GM12878 (cell line): ENCODE measurements around the gene MAPK1IP1L. TPM values are rescaled to one million over a fixed set of nuclear protein-coding genes. Genes with fewer than 3 reads are reported as not detected.

ENCODE experiments used
- ATAC-seq: fragments of 200-7000 bp; cut with Tn5 transposase; 3 replicates; pipeline ENCODE4 v1.9.1; 2020; ENCODE audit warnings: mild to moderate bottlenecking, moderate library complexity
- BruUV-seq: library from RNA; stranded (reverse); fragments of 400-500 nt; replicated peaks from 2 replicates; lab custom pipeline; 2021; lab: Mats Ljungman, UMichigan
- CTCF ChIA-PET: fragments of 300-600 bp; sonication (Branson Sonifier 250); formaldehyde crosslinking; extraction: SDS; loops from one replicate; lab custom pipeline; 2021; ENCODE audit warnings: inconsistent platforms; lab: Yijun Ruan, JAX
- POLR2A ChIA-PET: fragments of 350-600 bp; formaldehyde crosslinking; extraction: SDS; loops from one replicate; lab custom pipeline; 2021; ENCODE audit warnings: inconsistent platforms; lab: Charles Lee
- RAD21 ChIA-PET: fragments of 300-600 bp; sonication (Branson Sonifier 250); formaldehyde crosslinking; loops from one replicate; lab custom pipeline; 2023; ENCODE audit warnings: antibody characterized with exemption; ENCODE audit not compliant: unreplicated experiment; lab: Charles Lee
- SMC1A ChIA-PET: fragments of 300-600 bp; sonication (Branson Sonifier 250); formaldehyde crosslinking; loops from one replicate; lab custom pipeline; 2023; ENCODE audit not compliant: unreplicated experiment, uncharacterized antibody; lab: Charles Lee
- DNase-seq: peaks from one replicate; pipeline ENCODE4 v3.0.0-alpha.2; 2011; ENCODE audit warnings: low read depth, low spot score
- FAIRE-seq: peaks from 3 replicates; lab custom pipeline; 2011; peaks lifted over from hg19 to GRCh38; lab: Jason Lieb, UNC
- H2AFZ ChIP-seq: 2 replicates; pipeline ENCODE4 v1.6.0; 2011; ENCODE audit warnings: low read depth, low read length, control low read depth; ENCODE audit not compliant: control insufficient read depth
- H3K27ac ChIP-seq: 2 replicates; pipeline ENCODE4 v1.5.1; 2011; ENCODE audit warnings: control low read depth; ENCODE audit not compliant: control insufficient read depth, insufficient read depth
- H3K27me3 ChIP-seq, 2 experiments: replicated peaks in 1 of 2; 2 replicates each; pipeline versions ENCODE4 v1.6.0 to v1.6.1; 2011; ENCODE audit warnings: low read length in 1 of 2; ENCODE audit not compliant: control insufficient read depth in 2 of 2, insufficient read depth in 2 of 2
- H3K36me3 ChIP-seq, 2 experiments: 2 replicates each; pipeline ENCODE4 v1.5.1; 2011; ENCODE audit warnings: low read length in 1 of 2; ENCODE audit not compliant: control insufficient read depth in 2 of 2, insufficient read depth in 2 of 2
- H3K4me1 ChIP-seq: 2 replicates; pipeline ENCODE4 v1.6.1; 2011; ENCODE audit warnings: mild to moderate bottlenecking, low read length, moderate library complexity, mixed read lengths; ENCODE audit not compliant: control insufficient read depth, insufficient read depth
- H3K4me2 ChIP-seq: 2 replicates; pipeline ENCODE4 v1.6.0; 2011; ENCODE audit warnings: control low read depth; ENCODE audit not compliant: control insufficient read depth, insufficient read depth
- H3K4me3 ChIP-seq: fragments of 200-600 bp; sonication (generic); 2 replicates; pipeline ENCODE4 v1.5.1; 2016
- H3K79me2 ChIP-seq: 2 replicates; pipeline ENCODE4 v1.6.0; 2011; ENCODE audit warnings: low read length; ENCODE audit not compliant: control insufficient read depth, insufficient read depth
- H3K9ac ChIP-seq: 2 replicates; pipeline ENCODE4 v1.8.0; 2011; ENCODE audit warnings: low read length, control low read depth, mixed read lengths; ENCODE audit not compliant: control insufficient read depth, insufficient read depth
- H3K9me3 ChIP-seq: replicated peaks from 3 replicates; pipeline ENCODE4 v1.5.1; 2011; ENCODE audit warnings: mild to moderate bottlenecking, low read length; ENCODE audit not compliant: control insufficient read depth, insufficient read depth
- H4K20me1 ChIP-seq: 2 replicates; pipeline ENCODE4 v1.6.0; 2011; ENCODE audit not compliant: control insufficient read depth, insufficient read depth
- ETV6 ChIP-seq, 2 experiments: fragments of 450-650 bp in 1 of 2; IDR thresholded peaks in 1 of 2; conservative IDR thresholded peaks in 1 of 2; 2 replicates each; pipeline ENCODE4 v1.6.1; 2014; ENCODE audit warnings: antibody characterized with exemption in 1 of 2, borderline replicate concordance in 1 of 2, low read depth in 1 of 2, mild to moderate bottlenecking in 1 of 2, moderate library complexity in 1 of 2
- POLR2AphosphoS5 ChIP-seq: IDR thresholded peaks from 2 replicates; pipeline ENCODE4 v1.6.1; 2011; ENCODE audit warnings: mild to moderate bottlenecking, low read length, inconsistent platforms
- ZNF687 ChIP-seq: fragments of 450-650 bp; IDR thresholded peaks from 2 replicates; pipeline ENCODE4 v1.6.1; 2017; ENCODE audit warnings: mild to moderate bottlenecking, moderate library complexity
- WGBS: methylation state at CpG from one replicate; pipeline ENCODE4 v1.1.6; 2016; ENCODE audit warnings: low lambda C conversion rate; ENCODE audit not compliant: insufficient replicate concordance, insufficient coverage; ENCODE audit errors: missing lambda C conversion rate; 5-methylcytosine and 5-hydroxymethylcytosine counted together
- in situ Hi-C: fragments of 300-500 bp; cut with MboI; formaldehyde crosslinking; loops from 9 replicates; pipeline ENCODE4 v1.14.3; 2018; ENCODE audit warnings: mixed read lengths
- intact Hi-C: fragments of 100-400 bp; cut with micrococcal nuclease; formaldehyde crosslinking; loops from one replicate; pipeline ENCODE4 v1.14.2; 2022; ENCODE audit not compliant: unreplicated experiment
- polyA plus RNA-seq, 11 experiments: library from polyadenylated mRNA; depleted of rRNA in 4 of 11; unstranded in 6 of 11; stranded (reverse) in 5 of 11; fragments of >200 nt; fragmentation: Nextera tagmentation in 4 of 11; fragmentation: Illumina TruSeq in 1 of 11; extraction: Ambion mirVana in 4 of 11; extraction: Trizol in 1 of 11; gene quantifications; 1 replicate in 1 of 11; 2 replicates in 10 of 11; pipeline versions ENCODE4 v1.2.1 to v1.2.3, GENCODE V29; 2011 to 2016; ENCODE audit warnings: inconsistent platforms in 2 of 11, missing spikeins in 2 of 11, low read depth in 1 of 11
- total RNA-seq, 4 experiments: library from RNA; depleted of rRNA in 3 of 4; stranded (reverse); fragments of >200 nt in 3 of 4; fragmentation: Illumina TruSeq in 1 of 4; extraction: Trizol in 1 of 4; gene quantifications; 2 replicates each; pipeline versions ENCODE4 v1.2.1 to v1.2.3, GENCODE V29; 2013 to 2021

MAPK1IP1L gene
- total and polyA plus RNA-seq, 10 of the 15 experiments (the other 5 are each of a cell fraction or from before 2014, with no cell fraction given), result 44.6 to 117 (median 73.0) TPM

- Histone ChIP-seq H3K27me3 (no peaks in the 10 kb centered on the region), H2AFZ (no peak overlapping the region), H3K9ac (no peak overlapping the region), H3K9me3 (no peaks in the 10 kb centered on the region), H3K4me1 (0 out of 2 replicates have a peak, but pooled peaks cover under 1% of the 10 kb centered on the region), H3K4me2 (no peak overlapping the region), H4K20me1 (no peaks in the 10 kb centered on the region), H3K36me3 (peaks cover 1 to 14% of the 10 kb centered on the region in 2 experiments; a peak in 3 of 4 replicates), H3K4me3 (no peak overlapping the region), H3K27ac (no peak overlapping the region), H3K79me2 (peaks cover 17% of the 10 kb centered on the region)
- RAD21 ChIA-PET, result interaction anchor here (1.1 to 2.4 kb wide), 7 partner anchors 14 to 500 kb away, joined by 3 to 11 read pairs (median 4); partner anchors contain the start of gene MAPK1IP1L
- peak; percentile 30 for ATAC-seq
- TF ChIP-seq POLR2AphosphoS5 (peak; percentile 31; the same call in 1 of the 2 replicates), ETV6 (conservative IDR thresholded peaks at IDR 0.05 in 1 of 2, IDR thresholded peaks at IDR 0.05 in 1 of 2; ENCODE audit: borderline replicate concordance in 1 of 2, low read depth in 1 of 2) (no peak), ZNF687 (no peak)
- in situ Hi-C loops, result no loop called here
- FAIRE-seq, result no peak
- WGBS, result 94% methylated on average over 2 of the region's 2 CpGs
- DNase-seq, result no peak
- CTCF ChIA-PET, result interaction anchor here (0.8 to 2.7 kb wide), 5 partner anchors 10 to 162 kb away, joined by 3 to 14 read pairs (median 9); partner anchors contain the start of gene MAPK1IP1L
- intact Hi-C loops, result no loop called here
- no TSS peak for BruUV-seq
- SMC1A ChIA-PET, result interaction anchor here (0.8 to 4.2 kb wide), 11 partner anchors 8 to 117 kb away, joined by 3 to 31 read pairs (median 4); partner anchors contain the start of genes MAPK1IP1L, SOCS4 and WDHD1
- POLR2A ChIA-PET, result interaction anchor here (0.6 to 2.7 kb wide), 10 partner anchors 11 to 1793 kb away, joined by 3 to 12 read pairs (median 4); no protein-coding TSS in a partner anchor
These were observed 14.0 kb downstream of the MAPK1IP1L start for GRCh38 chr14:55065411-55065810.
